Spleen (tissue), 11 donors: Measurements from ENCODE around the gene RPS15. TPM values are rescaled to one million over a fixed set of nuclear protein-coding genes. Genes with fewer than 3 reads are reported as not detected.

ENCODE experiments used
- DNase-seq: peaks from one replicate; pipeline ENCODE4 v3.0.0-alpha.2; 2020
- H3K27ac ChIP-seq, 8 donors: fragments of 200-600 bp; sonication (generic) in 7 of 8; 1 replicate in 4 of 8; 2 replicates in 4 of 8; pipeline versions ENCODE4 v1.5.0 to v1.8.0; 2016 to 2021; ENCODE audit warnings: inconsistent platforms in 4 of 8, mild to moderate bottlenecking in 4 of 8, moderate library complexity in 1 of 8
- H3K27me3 ChIP-seq, 7 donors: fragments of 200-600 bp; sonication (generic) in 6 of 7; replicated peaks in 1 of 7; 1 replicate in 4 of 7; 2 replicates in 3 of 7; pipeline versions ENCODE4 v1.5.0 to v1.8.0; 2016 to 2021; ENCODE audit warnings: inconsistent platforms in 3 of 7, mild to moderate bottlenecking in 1 of 7
- H3K36me3 ChIP-seq, 6 donors: fragments of 200-600 bp; sonication (generic) in 5 of 6; 1 replicate in 4 of 6; 2 replicates in 2 of 6; pipeline versions ENCODE4 v1.5.0 to v1.8.0; 2016 to 2021; ENCODE audit warnings: inconsistent platforms in 2 of 6
- H3K4me1 ChIP-seq, 6 donors: fragments of 200-600 bp; sonication (generic) in 5 of 6; 1 replicate in 3 of 6; 2 replicates in 3 of 6; pipeline versions ENCODE4 v1.5.0 to v1.8.0; 2016 to 2021; ENCODE audit warnings: inconsistent platforms in 3 of 6
- H3K4me3 ChIP-seq, 8 donors: fragments of 200-600 bp; sonication (generic) in 7 of 8; 1 replicate in 4 of 8; 2 replicates in 4 of 8; pipeline versions ENCODE4 v1.5.0 to v1.8.0; 2016 to 2021; ENCODE audit warnings: inconsistent platforms in 4 of 8, mild to moderate bottlenecking in 4 of 8, moderate library complexity in 2 of 8
- H3K9me3 ChIP-seq, 8 donors: fragments of 200-600 bp; sonication (generic) in 7 of 8; 1 replicate in 4 of 8; 2 replicates in 4 of 8; pipeline versions ENCODE4 v1.5.0 to v1.8.0; 2016 to 2021; ENCODE audit warnings: inconsistent platforms in 4 of 8
- POLR2A ChIP-seq, 3 donors: fragments of 450-650 bp; IDR thresholded peaks; one replicate each; pipeline ENCODE4 v1.5.1; 2017; ENCODE audit warnings: antibody characterized with exemption in 3 of 3, mild to moderate bottlenecking in 1 of 3
- POLR2AphosphoS5 ChIP-seq, 3 donors: sonication (generic); formaldehyde crosslinking; IDR thresholded peaks; one replicate each; pipeline ENCODE4 v1.5.1; 2017; ENCODE audit warnings: antibody characterized with exemption in 3 of 3
- WGBS, 5 donors: extraction: QIAGEN DNeasy Blood & Tissue Kit in 3 of 5; methylation state at CpG; one replicate each; pipeline versions ENCODE4 v1.1.5 to v1.1.7; 2013 to 2018; 5-methylcytosine and 5-hydroxymethylcytosine counted together
- intact Hi-C: fragments of 100-400 bp; cut with DNase I; formaldehyde crosslinking; loops from one replicate; pipeline ENCODE4 v1.15.0; 2023; ENCODE audit warnings: low total_unique reads
- polyA plus RNA-seq, 3 donors: library from polyadenylated mRNA; stranded (reverse); fragments of 200-250 nt; gene quantifications; one replicate each; pipeline ENCODE4 v1.2.1, GENCODE V29; 2013
- total RNA-seq, 7 donors: library from RNA; depleted of rRNA in 3 of 7; stranded (reverse); fragments of >200 nt in 3 of 7; fragmentation: NEBNext Ultra II Directional in 4 of 7; extraction: Animal tissue kit (Norgen Biotek cat#: 25700) in 4 of 7; gene quantifications; one replicate each; pipeline versions ENCODE4 v1.1.0 to v1.2.1, GENCODE V29; 2016 to 2021
- TF ChIP-seq, protein P1 (sequence below), 11 experiments: fragments of 200-600 bp in 7 of 11; fragments of 450-650 bp in 4 of 11; sonication (generic) in 4 of 11; IDR thresholded peaks in 8 of 11; conservative IDR thresholded peaks in 3 of 11; 1 replicate in 7 of 11; 2 replicates in 4 of 11; pipeline versions ENCODE4 v1.4.0 to v1.8.0; 2016 to 2021; ENCODE audit warnings: antibody characterized with exemption in 11 of 11, inconsistent platforms in 4 of 11, mild to moderate bottlenecking in 1 of 11
- donor health status: healthy with polysubstance abuse.
- donor health status: DM: no; HTN: no; CAD: no; lungs with moderate emphysema.
- donor health status: DM: no; HTN: no; CAD: no.
- donor health status: Bipolar disorder and iron deficiency.
- donor health status: healthy.
- donor health status: DM: no; HTN: no; CAD: no.
- donor health status: DM: yes; HTN: yes; CAD: no.

RPS15 gene
- total and polyA plus RNA-seq, 10 donors = 932 to 5,849 (median 4,147) TPM

DNA sequence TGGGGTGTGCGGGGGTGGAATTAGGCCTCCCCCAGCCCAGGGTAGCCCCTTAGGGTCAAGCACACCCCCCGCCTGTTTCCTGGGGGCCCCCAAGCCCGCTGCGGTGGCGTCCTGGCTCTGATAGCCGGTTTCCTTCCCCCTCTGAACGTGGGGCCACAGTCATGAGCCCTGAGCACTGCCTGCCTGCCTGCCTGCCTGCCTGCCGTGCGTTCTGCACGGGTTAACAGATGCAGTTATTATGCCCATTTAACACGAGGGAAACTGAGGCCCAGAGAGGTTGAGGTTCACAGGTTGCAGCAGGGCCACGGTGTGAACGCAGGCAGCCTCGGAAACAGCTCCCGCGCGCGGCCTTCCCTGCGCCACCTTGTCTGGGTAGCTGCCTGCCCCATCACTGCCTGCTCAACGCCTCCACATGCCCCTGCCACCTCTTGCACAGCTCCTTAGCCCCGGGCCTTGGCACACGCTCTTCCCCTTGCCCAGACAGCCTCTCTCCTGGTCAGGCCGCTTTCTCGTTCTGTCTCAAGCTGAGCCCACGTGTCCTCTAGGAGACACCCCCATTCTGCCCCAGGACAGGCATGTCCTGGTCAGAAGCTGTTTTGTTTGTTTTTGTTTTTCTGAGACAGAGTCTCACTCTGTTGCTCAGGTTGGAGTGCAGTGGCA is 35.7 kb upstream of the RPS15 start:
- no peak for DNase-seq
- WGBS, 5 donors = 25 to 38% (median 31%) methylated on average over 25 of the region's 25 CpGs
- peak overlapping the region in 1 of 8 donors; percentile 95 for H3K4me3 ChIP-seq
- no peaks in the 10 kb centered on the region for H3K36me3 ChIP-seq
- H3K9me3 ChIP-seq = no peaks in the 10 kb centered on the region
- intact Hi-C loops = loop anchor here (10.0 kb wide), 1 partner anchor 128 kb away; the partner anchor contains the start of gene FAM174C
- peaks cover 0 to 40% (median 7%) of the 10 kb centered on the region in 7 donors for H3K27me3 ChIP-seq
- TF ChIP-seq, protein P1, sequence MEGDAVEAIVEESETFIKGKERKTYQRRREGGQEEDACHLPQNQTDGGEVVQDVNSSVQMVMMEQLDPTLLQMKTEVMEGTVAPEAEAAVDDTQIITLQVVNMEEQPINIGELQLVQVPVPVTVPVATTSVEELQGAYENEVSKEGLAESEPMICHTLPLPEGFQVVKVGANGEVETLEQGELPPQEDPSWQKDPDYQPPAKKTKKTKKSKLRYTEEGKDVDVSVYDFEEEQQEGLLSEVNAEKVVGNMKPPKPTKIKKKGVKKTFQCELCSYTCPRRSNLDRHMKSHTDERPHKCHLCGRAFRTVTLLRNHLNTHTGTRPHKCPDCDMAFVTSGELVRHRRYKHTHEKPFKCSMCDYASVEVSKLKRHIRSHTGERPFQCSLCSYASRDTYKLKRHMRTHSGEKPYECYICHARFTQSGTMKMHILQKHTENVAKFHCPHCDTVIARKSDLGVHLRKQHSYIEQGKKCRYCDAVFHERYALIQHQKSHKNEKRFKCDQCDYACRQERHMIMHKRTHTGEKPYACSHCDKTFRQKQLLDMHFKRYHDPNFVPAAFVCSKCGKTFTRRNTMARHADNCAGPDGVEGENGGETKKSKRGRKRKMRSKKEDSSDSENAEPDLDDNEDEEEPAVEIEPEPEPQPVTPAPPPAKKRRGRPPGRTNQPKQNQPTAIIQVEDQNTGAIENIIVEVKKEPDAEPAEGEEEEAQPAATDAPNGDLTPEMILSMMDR (IDR thresholded peaks at IDR 0.05 in 8 of 11, conservative IDR thresholded peaks at IDR 0.05 in 3 of 11) = no peak
- TF ChIP-seq POLR2AphosphoS5 (IDR thresholded peaks at IDR 0.05) = no peak
- no peak for TF ChIP-seq POLR2A (IDR thresholded peaks at IDR 0.05)
- H3K4me1 ChIP-seq = peaks cover 14 to 63% (median 46%) of the 10 kb centered on the region in 6 donors
- H3K27ac ChIP-seq = no peak overlapping the region

DNA sequence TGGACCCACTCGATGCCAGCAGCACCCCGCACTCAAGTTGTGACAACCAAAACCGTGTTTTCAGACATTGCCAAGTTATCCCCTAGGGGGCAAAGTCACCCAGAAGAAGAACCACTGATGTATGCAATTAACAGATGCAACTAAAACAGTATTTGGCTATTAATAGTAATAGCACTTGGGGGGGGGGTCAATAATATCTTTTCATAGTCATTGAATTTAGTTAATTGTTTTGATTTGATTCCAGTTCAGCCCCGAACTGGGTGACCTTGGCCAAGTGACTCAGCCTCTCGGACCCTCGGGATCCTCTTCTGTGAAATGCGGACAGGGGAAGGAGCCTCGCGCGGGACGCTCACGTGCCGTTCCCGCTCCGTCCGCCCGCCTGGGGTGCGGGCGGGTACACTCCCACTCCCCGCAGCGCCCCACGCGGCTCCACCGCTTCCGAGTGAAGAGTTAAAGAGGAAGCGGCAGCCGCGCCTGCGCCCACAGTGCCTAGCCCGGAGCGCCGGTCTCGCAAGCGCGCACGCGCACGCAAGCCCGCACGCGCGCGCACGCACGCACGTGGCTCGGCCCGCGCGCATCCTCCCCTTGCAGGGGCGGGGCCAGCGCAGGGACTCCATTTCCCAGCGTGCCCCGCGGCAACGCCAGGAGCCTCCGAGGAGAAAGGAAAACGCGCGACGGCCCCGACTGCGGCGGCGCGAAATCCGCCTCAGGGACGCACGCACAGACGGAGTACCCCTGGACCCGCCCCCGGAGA is 31.2 kb upstream of the RPS15 start:
- H3K9me3 ChIP-seq = no peaks in the 10 kb centered on the region
- peaks cover 32 to 77% (median 60%) of the 10 kb centered on the region in 6 donors for H3K4me1 ChIP-seq
- peaks cover 0 to 21% (median 0%) of the 10 kb centered on the region in 7 donors for H3K27me3 ChIP-seq
- H3K36me3 ChIP-seq = peaks cover 0 to 28% (median 2%) of the 10 kb centered on the region in 6 donors
- peak; percentile 99 for DNase-seq
- intact Hi-C loops = loop anchor here (10.0 kb wide), 1 partner anchor 132 kb away; the partner anchor contains the start of gene FAM174C
- 0 to 1% (median 1%) methylated on average over 15 to 72 of the region's 72 CpGs for WGBS, 5 donors
- peak overlapping the region; percentile 60 to 98 (median 94) for H3K27ac ChIP-seq
- peak overlapping the region; percentile 38 to 98 (median 68) for H3K4me3 ChIP-seq
- TF ChIP-seq POLR2A (IDR thresholded peaks at IDR 0.05) = peak in 2 of 3 donors; percentile 3 to 22
- peak; percentile 73 to 86 (median 85) for TF ChIP-seq POLR2AphosphoS5 (IDR thresholded peaks at IDR 0.05)
- TF ChIP-seq, protein P1 (IDR thresholded peaks at IDR 0.05 in 8 of 11, conservative IDR thresholded peaks at IDR 0.05 in 3 of 11) = peak in 9 of 11 experiments; percentile 27 to 59 (median 52)

GRCh38 chr19:1407528-1408299 is 30.5 kb upstream of the RPS15 start, which contains the start of gene DAZAP1:
TSS of gene DAZAP1 (plus strand) at chr19:1407586. CDS start at chr19:1407774, 188 bp downstream.
- H3K9me3 ChIP-seq = no peaks in the 10 kb centered on the region
- intact Hi-C loops = loop anchor here (10.0 kb wide), 1 partner anchor 133 kb away; the partner anchor contains the start of gene FAM174C
- peaks cover 0 to 14% (median 0%) of the 10 kb centered on the region in 7 donors for H3K27me3 ChIP-seq
- peak within 1 kb of the TSS; percentile 84 to 98 (median 94) for H3K27ac ChIP-seq
- 0 to 1% (median 1%) methylated on average over 33 to 121 of the region's 121 CpGs for WGBS, 5 donors
- DNase-seq = peak; percentile 93
- peaks cover 38 to 77% (median 60%) of the 10 kb centered on the region in 6 donors for H3K4me1 ChIP-seq
- peaks cover 0 to 36% (median 4%) of the 10 kb centered on the region in 6 donors for H3K36me3 ChIP-seq
- H3K4me3 ChIP-seq = peak within 1 kb of the TSS; percentile 89 to 98 (median 94)
- no peak for TF ChIP-seq POLR2AphosphoS5 (IDR thresholded peaks at IDR 0.05)
- TF ChIP-seq POLR2A (IDR thresholded peaks at IDR 0.05) = peak in 1 of 3 donors; percentile 21
